ENCODE measurements around the gene AKAP6.
"Not testable (repeated sequence)": the region's sequence is repeated elsewhere in the genome, so short reads cannot be mapped to it uniquely, and the experiment has no call there.

The AKAP6 gene

DNA sequence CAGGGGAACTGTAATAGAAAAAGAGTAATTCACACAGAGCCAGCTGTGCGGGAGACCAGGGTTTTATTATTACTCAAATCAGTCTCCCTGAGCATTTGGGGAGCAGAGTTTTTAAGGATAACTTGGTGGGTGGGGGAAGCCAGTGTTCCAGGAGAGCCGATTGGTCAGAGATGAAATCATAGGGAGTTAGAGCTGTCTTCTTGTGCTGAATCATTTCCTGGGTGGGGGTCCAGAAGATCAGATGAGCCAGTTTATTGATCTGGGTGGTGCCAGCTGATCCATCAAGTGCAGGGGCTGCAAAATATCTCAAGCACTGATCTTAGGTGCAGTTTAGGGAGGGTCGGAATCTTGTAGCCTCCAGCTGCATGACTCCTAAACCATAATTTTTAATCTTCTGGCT, 44.1 kb downstream of the AKAP6 start:
- not testable (repeated sequence) for ATAC-seq, DNase-seq

DNA sequence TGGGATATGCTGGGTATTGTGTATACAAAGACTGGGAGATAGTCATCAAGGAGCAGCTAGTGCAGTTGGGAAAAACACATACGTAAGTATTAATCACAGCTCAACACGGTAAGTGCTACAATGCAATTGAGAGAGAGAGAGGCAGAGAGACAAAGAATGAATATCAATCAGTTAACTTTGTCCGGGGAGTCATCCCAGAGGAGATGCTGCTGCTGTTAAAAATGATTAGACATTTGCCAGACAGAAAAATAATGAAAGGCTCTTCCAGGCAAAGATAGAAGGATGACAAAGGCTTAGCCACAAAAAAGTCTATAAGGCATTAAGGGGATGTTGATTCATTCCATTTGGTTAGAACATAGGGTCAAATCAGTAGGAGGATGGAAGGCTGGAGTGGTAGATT, 45.1 kb downstream of the AKAP6 start:
- DNase-seq: no peak

GRCh38 chr14:32375663-32376062, 46.6 kb downstream of the AKAP6 start:
- no peak for ATAC-seq

More for the DNA sequence above, 45.1 kb downstream of the AKAP6 start:
- ATAC-seq: no peak

DNA sequence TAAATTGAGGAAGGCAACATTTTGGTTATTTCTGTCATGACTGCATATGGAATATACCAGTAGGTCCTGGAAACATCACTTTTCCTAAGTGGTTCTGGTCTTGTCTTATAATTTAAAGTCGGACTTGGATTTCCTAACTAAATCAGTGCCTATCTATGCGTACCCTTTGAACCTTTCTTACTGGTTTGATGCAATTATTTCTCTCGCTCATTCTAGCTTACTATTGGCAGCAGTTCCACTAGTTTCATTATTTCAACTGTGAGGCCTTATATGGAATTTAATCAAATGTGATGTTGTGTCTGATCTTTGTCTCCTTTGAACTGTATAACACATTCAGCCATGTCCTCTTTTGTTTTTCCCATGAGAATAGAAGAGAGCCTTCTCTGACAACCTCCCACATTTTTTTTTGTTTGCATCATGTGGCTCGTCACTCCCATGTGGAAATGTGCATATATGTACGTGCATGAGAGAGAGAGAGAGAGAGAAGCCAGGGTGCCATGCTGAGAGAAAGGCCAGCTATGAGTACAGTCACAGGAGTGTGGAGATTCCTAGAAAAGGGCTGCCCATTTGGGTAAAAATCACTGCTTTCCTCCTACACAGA, 48.0 kb downstream of the AKAP6 start:
- DNase-seq (no peak), ATAC-seq (no peak)

More at GRCh38 chr14:32375663-32376062, 46.6 kb downstream of the AKAP6 start:
- no peak for DNase-seq

DNA sequence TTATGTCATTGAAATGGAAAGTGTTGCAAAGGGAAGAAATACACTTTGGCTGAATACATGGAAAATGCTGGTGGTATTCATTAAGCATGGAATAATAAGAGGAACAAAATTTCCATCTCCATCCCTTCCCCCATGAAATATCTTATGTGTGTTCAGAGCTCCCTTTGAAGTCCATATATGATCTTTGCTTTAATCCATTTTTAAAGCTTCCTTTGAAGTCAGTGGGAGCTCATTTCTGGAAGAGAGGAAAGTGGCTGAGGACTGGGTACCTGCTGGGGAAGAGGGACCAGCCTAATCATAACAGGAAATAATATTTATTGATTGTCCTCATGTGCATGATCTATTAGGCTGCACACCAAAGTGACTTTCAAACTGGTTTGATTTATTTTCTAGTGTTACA, 49.2 kb downstream of the AKAP6 start:
- no peak for ATAC-seq

DNA sequence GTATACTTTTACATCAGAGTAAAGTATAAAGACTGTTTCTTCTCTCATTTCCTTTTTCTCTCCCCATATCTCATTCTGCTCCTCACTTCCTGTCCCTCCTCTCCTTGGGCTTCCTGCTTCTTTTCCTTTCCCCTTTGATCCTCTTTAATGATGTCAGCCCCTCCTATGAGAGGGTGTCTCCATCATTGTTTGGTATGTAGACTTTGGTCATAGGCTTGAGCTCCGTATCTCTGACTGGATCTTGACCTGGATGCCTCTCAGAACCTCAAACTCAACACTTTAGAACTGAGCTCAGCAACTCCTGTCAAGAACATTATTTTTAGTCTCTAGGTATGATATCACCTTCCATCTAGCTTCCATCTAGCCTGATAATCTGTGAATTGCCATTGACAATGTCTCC, 50.3 kb downstream of the AKAP6 start:
- no peak for ATAC-seq

More for the DNA sequence above, 49.2 kb downstream of the AKAP6 start:
- DNase-seq: no peak

DNA sequence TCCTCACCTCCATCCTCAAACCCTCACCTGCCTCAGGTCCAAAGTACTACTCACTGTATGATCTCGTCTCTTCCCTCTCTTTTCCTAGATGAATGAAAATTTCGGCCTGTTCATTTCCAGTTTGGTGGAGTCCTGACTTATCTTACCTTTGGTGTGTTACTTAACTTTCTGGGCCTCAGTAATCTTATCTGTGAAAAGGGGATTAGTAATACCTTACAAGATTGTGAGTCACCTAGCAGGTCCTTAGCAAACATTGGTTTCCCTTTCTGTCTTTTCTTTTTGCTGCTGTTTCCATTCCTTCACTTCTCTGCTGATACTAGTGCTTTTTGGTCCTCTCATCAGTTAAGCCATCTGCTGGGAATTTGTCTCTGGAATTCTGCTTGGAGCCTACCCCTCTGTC, 52.8 kb downstream of the AKAP6 start:
- ATAC-seq: peak; percentile 57

More for the DNA sequence above, 50.3 kb downstream of the AKAP6 start:
- DNase-seq: no peak

GRCh38 chr14:32382704-32383103, 53.6 kb downstream of the AKAP6 start:
- ATAC-seq (no peak), DNase-seq (no peak)

More for the DNA sequence above, 52.8 kb downstream of the AKAP6 start:
- DNase-seq: no peak

GRCh38 chr14:32383364-32384009, 54.4 kb downstream of the AKAP6 start:
- DNase-seq: no peak
- no peak for ATAC-seq

DNA sequence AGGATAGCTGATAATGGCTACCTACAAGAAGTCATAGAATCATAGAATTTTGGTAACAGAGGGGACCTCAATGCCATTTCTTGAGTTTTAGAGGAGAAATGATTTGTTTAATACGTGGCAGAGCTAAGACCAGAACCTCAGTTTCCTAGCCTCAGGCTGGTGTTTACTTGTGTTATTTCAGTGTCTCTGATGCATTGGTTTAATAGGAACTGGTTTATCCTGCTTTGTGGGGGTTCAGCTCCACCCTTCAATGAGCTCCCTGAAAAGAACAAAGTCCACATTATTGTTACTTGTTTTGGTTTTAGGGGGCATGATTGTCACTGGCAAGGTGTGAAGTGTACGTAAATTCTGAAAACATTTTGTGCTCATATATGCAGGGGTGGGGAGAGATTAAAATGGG, 55.4 kb downstream of the AKAP6 start:
- DNase-seq (no peak), ATAC-seq (no peak)

GRCh38 chr14:32387295-32387694, 58.2 kb downstream of the AKAP6 start:
- DNase-seq, ATAC-seq: not testable (repeated sequence)

- no peak for ATAC-seq
- no peak for DNase-seq
These were observed 64.0 kb downstream of the AKAP6 start for GRCh38 chr14:32393119-32393518.

GRCh38 chr14:32394038-32394437, 64.9 kb downstream of the AKAP6 start:
- no peak for DNase-seq
- ATAC-seq: no peak

GRCh38 chr14:32396885-32397284, 67.8 kb downstream of the AKAP6 start:
- no peak for DNase-seq
- no peak for ATAC-seq

DNA sequence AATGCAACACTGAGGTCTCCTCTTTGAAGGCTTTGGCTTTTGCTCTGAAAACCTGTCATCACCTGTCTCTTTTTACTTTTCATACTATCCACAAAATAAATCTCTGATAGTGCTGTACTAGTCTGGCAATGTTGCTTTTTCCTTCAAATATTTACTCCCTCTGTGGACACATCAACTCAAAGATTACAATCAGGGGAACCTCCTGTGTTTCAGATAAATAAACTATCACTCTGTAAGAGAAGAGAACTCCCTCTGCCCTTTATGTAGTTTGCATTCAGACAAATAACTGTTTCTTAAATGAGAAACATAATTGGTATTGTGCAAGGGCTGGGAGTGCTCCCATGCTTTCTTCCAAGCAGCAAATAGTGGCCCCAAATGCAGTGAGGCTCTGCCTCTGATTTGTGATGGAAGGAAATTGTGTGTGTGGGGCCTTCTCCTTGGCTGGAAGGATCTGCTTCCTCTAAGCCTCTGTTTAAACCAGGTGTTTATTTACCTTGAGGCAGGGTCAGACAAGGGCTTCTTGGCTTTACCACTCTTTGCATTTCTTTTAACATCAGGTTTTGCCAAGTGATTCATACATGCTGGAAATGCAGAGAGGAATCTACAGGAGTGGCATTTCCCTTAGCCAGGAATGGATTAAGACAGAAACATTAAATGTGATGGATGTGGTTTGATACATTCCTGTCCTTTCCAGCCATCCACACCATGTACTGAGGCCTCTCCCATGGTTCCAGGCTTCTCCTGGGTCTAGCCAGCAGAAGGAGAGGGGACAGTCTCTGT, 69.0 kb downstream of the AKAP6 start:
- DNase-seq (no peak), ATAC-seq (no peak)

DNA sequence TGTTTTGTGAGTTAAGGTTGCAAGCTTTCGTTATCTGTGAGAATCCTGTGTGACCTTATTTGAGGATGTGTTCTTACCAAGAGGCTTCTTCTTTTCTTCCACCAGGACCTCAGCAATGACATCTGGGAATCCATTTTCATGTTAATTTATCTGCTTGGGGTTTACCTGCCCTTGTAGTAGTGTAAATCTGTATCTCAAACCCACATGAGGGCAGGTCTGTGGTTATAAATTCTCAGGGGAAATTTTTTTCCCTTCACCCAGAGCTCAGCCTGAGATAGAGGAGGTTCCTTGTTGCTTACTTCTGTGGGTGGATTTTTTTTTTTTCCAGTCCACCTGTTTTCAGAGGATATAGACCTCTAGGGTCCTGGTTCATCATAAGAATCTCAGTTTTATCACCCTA, 70.8 kb downstream of the AKAP6 start:
- DNase-seq: no peak
- ATAC-seq: no peak

- DNase-seq (no peak), ATAC-seq (no peak)
These were observed 71.4 kb downstream of the AKAP6 start for GRCh38 chr14:32400480-32400879.

- no peak for DNase-seq
- no peak for ATAC-seq
These were observed 73.9 kb downstream of the AKAP6 start for GRCh38 chr14:32403021-32403420.

GRCh38 chr14:32403688-32404087, 74.6 kb downstream of the AKAP6 start:
- no peak for DNase-seq
- ATAC-seq: no peak

DNA sequence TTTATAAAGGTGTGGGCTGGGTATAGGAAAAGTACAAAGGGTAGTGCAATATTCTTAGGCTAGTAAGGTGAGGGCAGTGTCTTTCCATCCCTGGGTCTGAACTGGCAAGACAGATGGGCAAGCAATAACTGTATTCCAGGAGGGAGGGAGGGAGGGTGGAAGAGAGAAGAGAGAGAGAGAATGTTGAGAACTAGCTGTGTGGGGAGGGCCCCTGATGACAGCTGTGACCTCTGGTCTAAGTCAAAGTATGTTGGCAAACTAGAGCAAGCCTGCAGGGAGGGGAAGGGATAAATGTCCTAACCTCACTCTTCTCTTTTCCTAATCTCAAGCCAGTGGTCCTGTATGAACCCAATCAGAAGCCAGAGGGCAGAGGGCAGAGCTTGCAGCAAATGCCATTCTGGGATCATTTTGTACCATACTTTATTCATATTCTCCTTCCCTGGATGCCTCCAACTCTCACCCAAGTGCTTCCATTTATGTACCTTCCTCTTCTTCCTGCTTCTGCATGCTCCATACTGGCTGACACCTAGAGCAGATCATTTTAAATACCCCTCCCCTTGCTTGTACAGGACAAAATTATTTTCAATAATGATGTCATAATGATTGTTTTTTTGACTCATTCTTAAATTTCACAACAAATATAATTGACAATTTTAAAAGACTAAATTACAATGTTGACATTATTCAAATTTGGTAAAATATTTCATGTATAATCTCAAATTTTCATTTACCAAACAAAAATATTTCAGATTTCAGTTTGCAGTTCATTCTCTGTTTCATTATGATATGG, 75.9 kb downstream of the AKAP6 start:
- DNase-seq (no peak), ATAC-seq (no peak)

- ATAC-seq: no peak
- no peak for DNase-seq
These were observed 76.8 kb downstream of the AKAP6 start for GRCh38 chr14:32405856-32406255.

- DNase-seq (no peak), ATAC-seq (no peak)
These were observed 78.0 kb downstream of the AKAP6 start for GRCh38 chr14:32407130-32407529.
